Lower leg skin (tissue), 4 donors: ENCODE measurements around the gene INPP4B. TPM values are rescaled to one million over a fixed set of nuclear protein-coding genes. Genes with fewer than 3 reads are reported as not detected.

Experiments used
- DNase-seq, 2 donors: peaks; one replicate each; pipeline ENCODE4 v3.0.0-alpha.2; 2019; ENCODE audit warnings: low spot score in 2 of 2
- H3K4me3 ChIP-seq: fragments of 200-600 bp; sonication (generic); 2 replicates; pipeline ENCODE4 v1.5.1; 2017; ENCODE audit warnings: mild to moderate bottlenecking, low read depth; ENCODE audit not compliant: poor library complexity, severe bottlenecking
- CTCF ChIP-seq, 3 donors: fragments of 450-650 bp; IDR thresholded peaks; one replicate each; pipeline ENCODE4 v1.5.1; 2016; ENCODE audit warnings: antibody characterized with exemption in 3 of 3, mild to moderate bottlenecking in 3 of 3, moderate library complexity in 2 of 3
- POLR2A ChIP-seq, 2 donors: fragments of 450-650 bp; IDR thresholded peaks; one replicate each; pipeline ENCODE4 v1.6.1; 2016 to 2017; ENCODE audit warnings: antibody characterized with exemption in 2 of 2, mild to moderate bottlenecking in 1 of 2, moderate library complexity in 1 of 2
- WGBS, 2 donors: methylation state at CpG; one replicate each; pipeline ENCODE4 v1.1.5; 2018; 5-methylcytosine and 5-hydroxymethylcytosine counted together
- intact Hi-C: fragments of 100-400 bp; cut with DNase I; formaldehyde crosslinking; loops from one replicate; pipeline ENCODE4 v1.15.0; 2023; ENCODE audit warnings: low total_unique reads
- total RNA-seq, 4 donors: library from RNA; depleted of rRNA; stranded (reverse); fragments of >200 nt; gene quantifications; one replicate each; pipeline ENCODE4 v1.1.0, GENCODE V29; 2016

The INPP4B gene
- total RNA-seq, 4 donors from 2014 or later, result 7.6 to 18.5 (median 17.6) TPM

DNA sequence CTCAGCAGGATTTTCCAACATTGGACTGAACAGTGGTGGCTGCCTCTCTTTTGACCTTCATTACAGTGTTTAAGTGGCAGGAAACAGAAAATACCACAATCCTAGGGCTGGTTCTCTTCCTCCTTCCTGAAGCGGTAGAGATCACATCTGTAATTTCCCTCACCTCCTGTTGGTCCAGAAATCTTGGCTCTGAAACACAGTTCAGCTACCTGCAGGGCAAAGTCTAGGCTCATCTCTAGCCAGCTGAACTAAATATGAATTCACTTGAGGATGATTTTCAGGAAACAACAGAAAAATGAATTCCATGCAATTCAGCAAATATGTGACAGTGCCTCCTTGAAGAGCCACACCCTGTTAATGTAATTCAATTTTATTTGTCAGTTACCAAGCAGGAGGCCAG, 531.9 kb downstream of the INPP4B start:
- intact Hi-C loops, result no loop called here
- DNase-seq, result no peak
- TF ChIP-seq CTCF (IDR thresholded peaks at IDR 0.05), result no peak
- TF ChIP-seq POLR2A (IDR thresholded peaks at IDR 0.05), result no peak
- WGBS, 2 donors, result 56 to 73% methylated on average over 1 of the region's 1 CpG
- no peak overlapping the region for H3K4me3 ChIP-seq

DNA sequence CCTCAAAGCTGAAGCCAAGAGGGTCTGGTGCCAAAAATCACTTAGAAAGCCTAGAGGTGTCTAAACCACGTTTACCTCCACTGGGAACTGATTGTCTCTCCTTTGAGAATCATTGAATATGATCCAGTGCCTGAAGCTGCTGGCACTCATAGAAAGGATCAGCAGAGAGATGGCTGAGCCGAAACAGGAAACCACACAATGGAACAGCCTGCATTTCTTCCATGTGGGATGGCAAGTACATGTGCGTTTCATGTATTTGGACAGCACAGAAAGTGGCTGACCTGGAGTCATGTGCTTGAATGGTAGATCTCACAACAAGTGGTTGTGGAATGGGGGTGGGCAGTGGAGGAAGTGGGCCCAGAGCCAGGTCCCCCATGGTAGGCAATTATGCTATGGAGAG, 533.7 kb downstream of the INPP4B start:
- DNase-seq, result no peak
- intact Hi-C loops, result no loop called here
- H3K4me3 ChIP-seq, result no peak overlapping the region
- no peak for TF ChIP-seq CTCF (IDR thresholded peaks at IDR 0.05)
- no peak for TF ChIP-seq POLR2A (IDR thresholded peaks at IDR 0.05)
- WGBS, 2 donors, result 41 to 45% methylated on average over 3 of the region's 3 CpGs

GRCh38 chr4:142311916-142312315, 534.2 kb downstream of the INPP4B start:
- intact Hi-C loops, result no loop called here
- no peak overlapping the region for H3K4me3 ChIP-seq
- DNase-seq, result no peak
- TF ChIP-seq POLR2A (IDR thresholded peaks at IDR 0.05) (no peak), CTCF (IDR thresholded peaks at IDR 0.05) (no peak)
- 45 to 46% methylated on average over 6 of the region's 6 CpGs for WGBS, 2 donors

GRCh38 chr4:142309772-142310171, 536.3 kb downstream of the INPP4B start:
- intact Hi-C loops, result no loop called here
- TF ChIP-seq CTCF (IDR thresholded peaks at IDR 0.05), result no peak
- no peak for TF ChIP-seq POLR2A (IDR thresholded peaks at IDR 0.05)
- H3K4me3 ChIP-seq, result no peak overlapping the region
- DNase-seq, result no peak
- WGBS, 2 donors, result 89 to 100% methylated on average over 1 of the region's 1 CpG

GRCh38 chr4:142307857-142308256, 538.2 kb downstream of the INPP4B start:
- 44 to 66% methylated on average over 2 of the region's 2 CpGs for WGBS, 2 donors
- DNase-seq, result no peak
- no peak for TF ChIP-seq CTCF (IDR thresholded peaks at IDR 0.05)
- TF ChIP-seq POLR2A (IDR thresholded peaks at IDR 0.05), result no peak

GRCh38 chr4:142297313-142297712, 548.8 kb downstream of the INPP4B start:
- intact Hi-C loops, result no loop called here
- no peak overlapping the region for H3K4me3 ChIP-seq
- no peak for DNase-seq
- TF ChIP-seq CTCF (IDR thresholded peaks at IDR 0.05) (no peak), POLR2A (IDR thresholded peaks at IDR 0.05) (no peak)
- WGBS, 2 donors, result 92 to 95% methylated on average over 4 of the region's 4 CpGs

More at GRCh38 chr4:142307857-142308256, 538.2 kb downstream of the INPP4B start:
- no peak overlapping the region for H3K4me3 ChIP-seq
- intact Hi-C loops, result no loop called here
